AG09319 (cell line): Measurements from ENCODE around the gene BUD13.
"Not testable (repeated sequence)": the region's sequence is repeated elsewhere in the genome, so short reads cannot be mapped to it uniquely, and the experiment has no call there.

ENCODE experiments used
- DNase-seq: peaks from one replicate; pipeline ENCODE4 v3.0.0-alpha.2; 2010; ENCODE audit warnings: low read depth; ENCODE audit errors: extremely low read depth
- CTCF ChIP-seq: IDR thresholded peaks from 2 replicates; pipeline ENCODE4 v1.5.1; 2011; ENCODE audit warnings: low read depth, mild to moderate bottlenecking, inconsistent platforms, low read length, moderate library complexity

The BUD13 gene

GRCh38 chr11:116776522-116776984, 3.8 kb upstream of the BUD13 start:
- TF ChIP-seq CTCF = no peak
- no peak for DNase-seq

GRCh38 chr11:116775975-116776374, 3.2 kb upstream of the BUD13 start:
- no peak for DNase-seq
- TF ChIP-seq CTCF = no peak

- DNase-seq = no peak
- no peak for TF ChIP-seq CTCF
Observed at GRCh38 chr11:116774661-116775060, 1.9 kb upstream of the BUD13 start.

GRCh38 chr11:116773203-116774097, 663 bp upstream of the BUD13 start:
- TF ChIP-seq CTCF = no peak
- DNase-seq = no peak

GRCh38 chr11:116771935-116772334, 852 bp downstream of the BUD13 start:
- no peak for TF ChIP-seq CTCF
- no peak for DNase-seq

GRCh38 chr11:116762132-116762531, 10.7 kb downstream of the BUD13 start:
- no peak for TF ChIP-seq CTCF
- DNase-seq = no peak

GRCh38 chr11:116756044-116756443, 16.7 kb downstream of the BUD13 start:
- not testable (repeated sequence) for DNase-seq
